GM12874 (cell line): ENCODE results near the gene NCAM1.

Experiments
- CTCF ChIP-seq: IDR thresholded peaks from 2 replicates; pipeline ENCODE4 v1.5.1; 2011; ENCODE audit warnings: low read depth, mild to moderate bottlenecking, control low read depth, low read length, moderate library complexity; ENCODE audit not compliant: insufficient read depth

NCAM1 gene

GRCh38 chr11:113314065-113314388, 352.8 kb downstream of the NCAM1 start:
- no peak for TF ChIP-seq CTCF

GRCh38 chr11:113314389-113315301, 353.4 kb downstream of the NCAM1 start, which contains the start of gene TTC12:
Gene TTC12, plus strand, starts transcription at chr11:113314583. Its CDS starts 1,675 bp downstream, at chr11:113316258.
- no peak for TF ChIP-seq CTCF

- TF ChIP-seq CTCF, result no peak
Observed at GRCh38 chr11:113315811-113316210, 354.6 kb downstream of the NCAM1 start.

- TF ChIP-seq CTCF, result no peak
Observed at GRCh38 chr11:113316256-113316655, 355.0 kb downstream of the NCAM1 start.

GRCh38 chr11:113317339-113317738, 356.1 kb downstream of the NCAM1 start:
- TF ChIP-seq CTCF, result no peak

- no peak for TF ChIP-seq CTCF
Observed at GRCh38 chr11:113319085-113319484, 357.9 kb downstream of the NCAM1 start.

- TF ChIP-seq CTCF, result no peak
Observed at GRCh38 chr11:113322158-113322557, 360.9 kb downstream of the NCAM1 start.
